ENCODE results near the gene MAN1A1. TPM values are rescaled to one million over a fixed set of nuclear protein-coding genes. Genes with fewer than 3 reads are reported as not detected.

Gene MAN1A1
- total RNA-seq, 1 experiment from 2014 or later: 13.3 TPM

DNA sequence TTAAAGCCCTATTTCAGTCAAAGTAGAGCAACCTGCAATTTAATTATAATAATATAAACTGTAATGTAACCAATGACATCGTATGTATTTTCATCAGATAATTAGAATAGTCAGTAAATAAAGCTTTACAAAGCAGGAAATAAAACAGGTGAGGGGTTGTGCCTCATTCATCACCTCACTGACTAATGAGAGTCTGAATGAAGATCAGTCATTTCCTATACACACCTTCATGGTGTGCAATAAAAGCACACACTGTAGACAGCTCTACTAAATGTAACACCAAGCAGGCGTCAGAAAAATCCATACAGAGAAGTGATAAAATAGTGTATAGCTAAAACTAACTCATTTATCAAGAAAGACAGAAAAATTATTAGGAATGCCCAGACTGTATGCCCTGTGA, 105.9 kb downstream of the MAN1A1 start:
- DNase-seq: no peak
- Mint-ChIP-seq H3K4me1 (ENCODE audit: low read depth, unreplicated experiment) (no peaks in the 10 kb centered on the region), H3K27me3 (ENCODE audit: unreplicated experiment) (no peaks in the 10 kb centered on the region), H3K4me3 (ENCODE audit: low read depth, unreplicated experiment) (no peak overlapping the region), H3K36me3 (ENCODE audit: insufficient read depth, unreplicated experiment) (no peaks in the 10 kb centered on the region), H3K9me3 (ENCODE audit: low read depth, unreplicated experiment) (no peaks in the 10 kb centered on the region), H3K27ac (ENCODE audit: unreplicated experiment) (no peak overlapping the region)
- BruUV-seq (replicated peaks): no TSS peak
- intact Hi-C loops (cut with micrococcal nuclease; ENCODE audit: unreplicated experiment): no loop called here
- CTCF ChIA-PET: no interaction called here
- TF ChIP-seq, protein P1, sequence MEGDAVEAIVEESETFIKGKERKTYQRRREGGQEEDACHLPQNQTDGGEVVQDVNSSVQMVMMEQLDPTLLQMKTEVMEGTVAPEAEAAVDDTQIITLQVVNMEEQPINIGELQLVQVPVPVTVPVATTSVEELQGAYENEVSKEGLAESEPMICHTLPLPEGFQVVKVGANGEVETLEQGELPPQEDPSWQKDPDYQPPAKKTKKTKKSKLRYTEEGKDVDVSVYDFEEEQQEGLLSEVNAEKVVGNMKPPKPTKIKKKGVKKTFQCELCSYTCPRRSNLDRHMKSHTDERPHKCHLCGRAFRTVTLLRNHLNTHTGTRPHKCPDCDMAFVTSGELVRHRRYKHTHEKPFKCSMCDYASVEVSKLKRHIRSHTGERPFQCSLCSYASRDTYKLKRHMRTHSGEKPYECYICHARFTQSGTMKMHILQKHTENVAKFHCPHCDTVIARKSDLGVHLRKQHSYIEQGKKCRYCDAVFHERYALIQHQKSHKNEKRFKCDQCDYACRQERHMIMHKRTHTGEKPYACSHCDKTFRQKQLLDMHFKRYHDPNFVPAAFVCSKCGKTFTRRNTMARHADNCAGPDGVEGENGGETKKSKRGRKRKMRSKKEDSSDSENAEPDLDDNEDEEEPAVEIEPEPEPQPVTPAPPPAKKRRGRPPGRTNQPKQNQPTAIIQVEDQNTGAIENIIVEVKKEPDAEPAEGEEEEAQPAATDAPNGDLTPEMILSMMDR (IDR thresholded peaks at IDR 0.05; ENCODE audit: unreplicated experiment): no peak

DNA sequence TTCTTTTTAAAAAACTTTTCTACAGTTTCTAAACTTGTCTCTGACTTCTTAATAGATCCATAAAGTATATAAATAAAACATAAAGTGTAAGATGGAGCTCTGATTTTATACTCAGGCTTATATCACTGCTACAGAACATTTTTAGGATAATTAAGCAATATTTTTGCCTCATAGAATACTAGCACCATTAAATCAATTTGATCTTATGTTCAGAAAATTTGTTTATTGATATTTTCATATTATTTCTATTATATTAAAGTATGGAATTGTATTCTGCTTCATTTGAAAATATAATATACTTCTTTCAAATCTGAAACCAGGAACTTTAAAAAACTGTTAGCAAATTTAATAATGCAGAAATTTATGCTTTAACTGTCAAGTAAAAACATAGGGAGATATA, 106.5 kb downstream of the MAN1A1 start:
- intact Hi-C loops (cut with micrococcal nuclease; ENCODE audit: unreplicated experiment): no loop called here
- H3K4me3 Mint-ChIP-seq (ENCODE audit: low read depth, unreplicated experiment): no peak overlapping the region
- CTCF ChIA-PET: no interaction called here
- H3K4me1 Mint-ChIP-seq (ENCODE audit: low read depth, unreplicated experiment): no peaks in the 10 kb centered on the region
- DNase-seq: no peak
- H3K27me3 Mint-ChIP-seq (ENCODE audit: unreplicated experiment): no peaks in the 10 kb centered on the region
- no TSS peak for BruUV-seq (replicated peaks)
- TF ChIP-seq, protein P1 (IDR thresholded peaks at IDR 0.05; ENCODE audit: unreplicated experiment): no peak
- H3K9me3 Mint-ChIP-seq (ENCODE audit: low read depth, unreplicated experiment): no peaks in the 10 kb centered on the region
- H3K27ac Mint-ChIP-seq (ENCODE audit: unreplicated experiment): no peak overlapping the region
- no peaks in the 10 kb centered on the region for H3K36me3 Mint-ChIP-seq (ENCODE audit: insufficient read depth, unreplicated experiment)

DNA sequence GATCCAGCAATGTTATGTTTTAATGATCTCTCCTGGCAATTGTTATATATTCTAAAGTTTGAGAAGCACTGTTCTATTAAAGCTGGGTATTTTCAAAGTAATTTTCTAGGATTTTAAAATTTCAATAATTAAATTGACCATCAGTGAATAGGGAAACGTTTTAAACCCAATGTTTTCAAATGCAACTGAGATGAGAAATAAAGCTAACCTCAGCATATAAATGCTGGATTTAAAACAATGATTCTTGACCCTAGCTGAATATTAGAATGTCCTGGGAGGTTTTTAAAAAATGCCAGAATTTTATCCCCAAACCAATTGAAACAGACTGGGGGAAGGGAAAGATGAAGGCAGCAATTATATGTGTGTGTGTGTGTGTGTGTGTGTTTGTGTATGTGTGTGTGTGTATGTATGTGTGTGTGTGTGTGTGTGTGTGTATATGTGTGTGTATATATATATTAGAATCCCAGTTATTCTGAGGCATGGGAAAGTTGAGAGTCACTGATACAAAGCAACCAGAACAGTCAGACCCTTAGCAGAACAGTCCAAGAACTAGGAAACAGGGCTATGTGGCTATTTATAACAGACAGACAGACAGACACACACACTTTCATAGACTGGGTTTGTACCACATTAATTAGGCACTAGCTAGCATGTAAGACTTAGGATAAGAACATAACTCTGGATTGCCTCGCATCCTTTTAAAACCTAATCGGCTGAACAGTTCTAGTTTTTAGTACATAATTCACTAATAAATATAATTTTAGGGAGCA, 107.8 kb downstream of the MAN1A1 start:
- Mint-ChIP-seq H3K27me3 (ENCODE audit: unreplicated experiment) (no peaks in the 10 kb centered on the region), H3K36me3 (ENCODE audit: insufficient read depth, unreplicated experiment) (no peaks in the 10 kb centered on the region), H3K9me3 (ENCODE audit: low read depth, unreplicated experiment) (no peaks in the 10 kb centered on the region), H3K4me1 (ENCODE audit: low read depth, unreplicated experiment) (no peaks in the 10 kb centered on the region), H3K27ac (ENCODE audit: unreplicated experiment) (no peak overlapping the region), H3K4me3 (ENCODE audit: low read depth, unreplicated experiment) (no peak overlapping the region)
- intact Hi-C loops (cut with micrococcal nuclease; ENCODE audit: unreplicated experiment): no loop called here
- TF ChIP-seq, protein P1 (IDR thresholded peaks at IDR 0.05; ENCODE audit: unreplicated experiment): no peak
- BruUV-seq (replicated peaks): no TSS peak
- no peak for DNase-seq
- CTCF ChIA-PET: no interaction called here

- BruUV-seq (replicated peaks): no TSS peak
- Mint-ChIP-seq H3K27ac (ENCODE audit: unreplicated experiment) (no peak overlapping the region), H3K4me3 (ENCODE audit: low read depth, unreplicated experiment) (no peak overlapping the region), H3K4me1 (ENCODE audit: low read depth, unreplicated experiment) (no peaks in the 10 kb centered on the region), H3K27me3 (ENCODE audit: unreplicated experiment) (no peaks in the 10 kb centered on the region), H3K9me3 (ENCODE audit: low read depth, unreplicated experiment) (no peaks in the 10 kb centered on the region), H3K36me3 (ENCODE audit: insufficient read depth, unreplicated experiment) (no peaks in the 10 kb centered on the region)
- CTCF ChIA-PET: no interaction called here
- TF ChIP-seq, protein P1 (IDR thresholded peaks at IDR 0.05; ENCODE audit: unreplicated experiment): no peak
- DNase-seq: no peak
- intact Hi-C loops (cut with micrococcal nuclease; ENCODE audit: unreplicated experiment): no loop called here
Observed at GRCh38 chr6:119241111-119241465, 108.5 kb downstream of the MAN1A1 start.
